H1 (cell line): ENCODE data around the gene ARMH3. TPM values are rescaled to one million over a fixed set of nuclear protein-coding genes. Genes with fewer than 3 reads are reported as not detected.

Experiments
- CTCF ChIA-PET: fragments of 300-600 bp; sonication (Branson Sonifier 250); formaldehyde crosslinking; loops from one replicate; lab custom pipeline; 2021; ENCODE audit not compliant: partially characterized antibody; lab: Charles Lee
- POLR2A ChIA-PET: fragments of 300-600 bp; sonication (Branson Sonifier 250); formaldehyde crosslinking; loops from one replicate; lab custom pipeline; 2021; ENCODE audit warnings: inconsistent platforms; ENCODE audit not compliant: partially characterized antibody; lab: Charles Lee
- DNase-seq, 2 experiments: peaks; one replicate each; pipeline versions ENCODE4 v3.0.0 to v3.0.0-alpha.2; 2010 to 2022; ENCODE audit warnings: low spot score in 2 of 2, low read depth in 1 of 2, mixed read lengths in 1 of 2
- FAIRE-seq: peaks from 2 replicates; lab custom pipeline; 2011; peaks lifted over from hg19 to GRCh38; lab: Jason Lieb, UNC
- H2AFZ ChIP-seq: 2 replicates; pipeline ENCODE4 v1.8.1; 2012; ENCODE audit warnings: low read length, inconsistent platforms
- H2AK5ac ChIP-seq: 2 replicates; pipeline ENCODE4 v1.6.1; 2013; ENCODE audit warnings: low read depth, low read length
- H2BK120ac ChIP-seq: replicated peaks from 2 replicates; pipeline ENCODE3; 2013; ENCODE audit warnings: low read depth, low read length, inconsistent platforms
- H2BK12ac ChIP-seq: 2 replicates; pipeline ENCODE4 v1.6.1; 2013; ENCODE audit warnings: low read depth, low read length
- H2BK15ac ChIP-seq: 2 replicates; pipeline ENCODE4 v1.6.1; 2013; ENCODE audit warnings: low read length
- H2BK20ac ChIP-seq: 2 replicates; pipeline ENCODE4 v1.6.1; 2013; ENCODE audit warnings: low read length
- H2BK5ac ChIP-seq: 2 replicates; pipeline ENCODE4 v1.6.1; 2013; ENCODE audit warnings: low read depth, low read length
- H3K14ac ChIP-seq: 2 replicates; pipeline ENCODE4 v1.6.1; 2013; ENCODE audit warnings: inconsistent platforms; ENCODE audit not compliant: insufficient read length
- H3K18ac ChIP-seq: 2 replicates; pipeline ENCODE4 v1.6.1; 2013; ENCODE audit warnings: low read length; ENCODE audit errors: extremely low read depth
- H3K23ac ChIP-seq: 2 replicates; pipeline ENCODE4 v1.6.1; 2013; ENCODE audit warnings: inconsistent platforms; ENCODE audit not compliant: insufficient read length
- H3K23me2 ChIP-seq: 2 replicates; pipeline ENCODE4 v1.6.1; 2013; ENCODE audit warnings: low read depth, low read length
- H3K27ac ChIP-seq: 2 replicates; pipeline ENCODE4 v1.6.1; 2011; ENCODE audit warnings: low read depth, low read length, inconsistent platforms
- H3K27me3 ChIP-seq, 4 experiments: replicated peaks in 1 of 4; 1 replicate in 1 of 4; 2 replicates in 3 of 4; pipeline versions ENCODE4 v1.6.1 to v1.8.1; 2011 to 2013; ENCODE audit warnings: low read length in 3 of 4, mild to moderate bottlenecking in 3 of 4, inconsistent platforms in 2 of 4, mixed read lengths in 2 of 4, moderate library complexity in 1 of 4; ENCODE audit not compliant: control insufficient read depth in 3 of 4, insufficient read depth in 3 of 4; ENCODE audit errors: extremely low read depth in 1 of 4
- H3K36me3 ChIP-seq, 4 experiments: 2 replicates each; pipeline versions ENCODE4 v1.6.1 to v1.8.1; 2011 to 2013; ENCODE audit warnings: mild to moderate bottlenecking in 4 of 4, low read length in 3 of 4, moderate library complexity in 2 of 4, control low read depth in 1 of 4, inconsistent platforms in 1 of 4; ENCODE audit not compliant: insufficient read depth in 4 of 4, control insufficient read depth in 2 of 4
- H3K4ac ChIP-seq: replicated peaks from 2 replicates; pipeline ENCODE3; 2013; ENCODE audit warnings: low read length, low read depth, mixed read lengths, inconsistent platforms; ENCODE audit not compliant: insufficient read length
- H3K4me1 ChIP-seq, 4 experiments: replicated peaks in 1 of 4; 1 replicate in 1 of 4; 2 replicates in 3 of 4; pipeline versions ENCODE4 v1.6.1 to v1.8.1; 2011 to 2013; ENCODE audit warnings: low read length in 3 of 4, inconsistent platforms in 2 of 4, mixed read lengths in 1 of 4; ENCODE audit not compliant: insufficient read depth in 4 of 4, control insufficient read depth in 3 of 4
- H3K4me2 ChIP-seq, 2 experiments: 2 replicates each; pipeline versions ENCODE4 v1.6.1 to v1.8.1; 2011 to 2013; ENCODE audit warnings: low read depth in 2 of 2, low read length in 2 of 2, control low read depth in 1 of 2, inconsistent platforms in 1 of 2, mild to moderate bottlenecking in 1 of 2; ENCODE audit not compliant: insufficient read depth in 1 of 2
- H3K4me3 ChIP-seq, 4 experiments: fragments of 200-600, 300-600 bp in 1 of 4; sonication (generic), shearing (Covaris generic), sonication (Bioruptor Twin) in 1 of 4; 2 replicates each; pipeline versions ENCODE4 v1.5.1 to v1.8.1; 2011 to 2016; ENCODE audit warnings: low read length in 4 of 4, low read depth in 3 of 4, control low read depth in 2 of 4, inconsistent platforms in 2 of 4, mild to moderate bottlenecking in 2 of 4, mixed read lengths in 1 of 4, moderate library complexity in 1 of 4; ENCODE audit not compliant: insufficient read depth in 2 of 4; ENCODE audit errors: extremely low read depth in 1 of 4
- H3K56ac ChIP-seq: replicated peaks from 2 replicates; pipeline ENCODE3; 2013; ENCODE audit warnings: low read depth, mild to moderate bottlenecking, mixed read lengths, low read length, inconsistent platforms; ENCODE audit not compliant: insufficient read length
- H3K79me1 ChIP-seq: 2 replicates; pipeline ENCODE4 v1.6.1; 2013; ENCODE audit warnings: low read depth, low read length, control low read depth
- H3K79me2 ChIP-seq, 2 experiments: 2 replicates each; pipeline versions ENCODE4 v1.6.1 to v1.8.1; 2012 to 2013; ENCODE audit warnings: low read length in 2 of 2, mild to moderate bottlenecking in 2 of 2, inconsistent platforms in 1 of 2; ENCODE audit not compliant: insufficient read depth in 2 of 2, control insufficient read depth in 1 of 2
- H3K9ac ChIP-seq, 4 experiments: replicated peaks in 1 of 4; 1 replicate in 1 of 4; 2 replicates in 3 of 4; pipeline versions ENCODE4 v1.6.1 to v1.8.1; 2011 to 2013; ENCODE audit warnings: low read depth in 3 of 4, low read length in 3 of 4, control low read depth in 2 of 4, mild to moderate bottlenecking in 2 of 4, moderate library complexity in 2 of 4, inconsistent platforms in 1 of 4; ENCODE audit errors: extremely low read depth in 1 of 4
- H3K9me3 ChIP-seq, 2 experiments: 2 replicates each; pipeline versions ENCODE4 v1.6.1 to v1.8.1; 2012 to 2013; ENCODE audit warnings: mild to moderate bottlenecking in 2 of 2, moderate library complexity in 2 of 2, control low read depth in 1 of 2, inconsistent platforms in 1 of 2, low read depth in 1 of 2, low read length in 1 of 2, mixed read lengths in 1 of 2; ENCODE audit not compliant: insufficient read depth in 2 of 2
- H4K20me1 ChIP-seq, 2 experiments: replicated peaks in 1 of 2; 2 replicates each; pipeline versions ENCODE3 to v1.8.1; 2011 to 2013; ENCODE audit warnings: inconsistent platforms in 2 of 2, low read length in 2 of 2, mild to moderate bottlenecking in 1 of 2; ENCODE audit not compliant: insufficient read depth in 2 of 2, control insufficient read depth in 1 of 2
- H4K5ac ChIP-seq: 2 replicates; pipeline ENCODE4 v1.6.1; 2013; ENCODE audit warnings: low read length, low read depth, mixed read lengths, inconsistent platforms; ENCODE audit not compliant: insufficient read length
- H4K8ac ChIP-seq: 2 replicates; pipeline ENCODE4 v1.8.0; 2013; ENCODE audit warnings: mild to moderate bottlenecking, moderate library complexity, low read length, inconsistent platforms; ENCODE audit not compliant: insufficient read depth; ENCODE audit errors: extremely low read depth
- H4K91ac ChIP-seq: replicated peaks from 2 replicates; pipeline ENCODE3; 2013; ENCODE audit warnings: low read length, mixed read lengths, inconsistent platforms; ENCODE audit not compliant: insufficient read length
- BRCA1 ChIP-seq: IDR thresholded peaks from 2 replicates; pipeline ENCODE4 v1.6.1; 2012; ENCODE audit warnings: low read depth, low read length, improper control_type of control experiment
- CREB1 ChIP-seq: IDR thresholded peaks from 2 replicates; pipeline ENCODE4 v1.6.1; 2012; ENCODE audit warnings: inconsistent platforms
- E2F6 ChIP-seq: IDR thresholded peaks from 2 replicates; pipeline ENCODE4 v1.6.1; 2012; ENCODE audit warnings: inconsistent platforms
- EGR1 ChIP-seq: IDR thresholded peaks from 2 replicates; pipeline ENCODE4 v1.6.1; 2011; ENCODE audit warnings: low read depth, low read length, borderline replicate concordance
- EP300 ChIP-seq, 2 experiments: IDR thresholded peaks; 1 replicate in 1 of 2; 2 replicates in 1 of 2; pipeline ENCODE4 v1.6.1; 2011 to 2012; ENCODE audit warnings: low read depth in 2 of 2, low read length in 2 of 2, mild to moderate bottlenecking in 2 of 2, borderline replicate concordance in 1 of 2, inconsistent platforms in 1 of 2, moderate library complexity in 1 of 2
- FOSL1 ChIP-seq: IDR thresholded peaks from 2 replicates; pipeline ENCODE4 v1.6.1; 2011; ENCODE audit warnings: mild to moderate bottlenecking, low read depth, low read length, moderate library complexity; ENCODE audit not compliant: insufficient read depth
- JUN ChIP-seq: IDR thresholded peaks from 2 replicates; pipeline ENCODE4 v1.6.1; 2011; ENCODE audit warnings: low read depth, mild to moderate bottlenecking, improper control_type of control experiment, low read length
- POLR2A ChIP-seq, 2 experiments: IDR thresholded peaks; 1 replicate in 1 of 2; 2 replicates in 1 of 2; pipeline ENCODE4 v1.6.1; 2011; ENCODE audit warnings: low read depth in 2 of 2, low read length in 2 of 2, mild to moderate bottlenecking in 2 of 2; ENCODE audit errors: control extremely low read depth in 1 of 2
- POLR2AphosphoS5 ChIP-seq: IDR thresholded peaks from 2 replicates; pipeline ENCODE4 v1.6.1; 2011; ENCODE audit warnings: low read depth, low read length
- RAD21 ChIP-seq, 2 experiments: IDR thresholded peaks in 1 of 2; conservative IDR thresholded peaks in 1 of 2; 2 replicates each; pipeline ENCODE4 v1.6.1; 2011; ENCODE audit warnings: low read depth in 2 of 2, low read length in 2 of 2, improper control_type of control experiment in 1 of 2, inconsistent platforms in 1 of 2, mild to moderate bottlenecking in 1 of 2, moderate library complexity in 1 of 2
- SRF ChIP-seq: IDR thresholded peaks from 2 replicates; pipeline ENCODE4 v1.6.1; 2011; ENCODE audit warnings: mild to moderate bottlenecking, low read depth, low read length, moderate library complexity
- SUZ12 ChIP-seq: fragments of 200-600 bp; sonication (generic); IDR thresholded peaks from 2 replicates; pipeline ENCODE4 v1.6.1; 2012; ENCODE audit warnings: mild to moderate bottlenecking, inconsistent platforms, low read length, moderate library complexity, mixed read lengths
- TAF1 ChIP-seq: IDR thresholded peaks from 2 replicates; pipeline ENCODE4 v1.6.1; 2011; ENCODE audit warnings: mild to moderate bottlenecking, low read depth, low read length
- TAF7 ChIP-seq: optimal IDR thresholded peaks from 2 replicates; pipeline ENCODE3; 2011; ENCODE audit warnings: low read depth, mild to moderate bottlenecking, inconsistent platforms, low read length, moderate library complexity, borderline replicate concordance
- YY1 ChIP-seq: IDR thresholded peaks from 2 replicates; pipeline ENCODE4 v1.6.1; 2011; ENCODE audit warnings: low read depth, mild to moderate bottlenecking, low read length
- WGBS, 2 experiments: shearing (Covaris generic) in 1 of 2; methylation state at CpG; one replicate each; pipeline versions ENCODE4 v1.1.6 to v1.1.7; 2013 to 2015; ENCODE audit warnings: low lambda C conversion rate in 2 of 2, mixed read lengths in 2 of 2, inconsistent platforms in 1 of 2, low coverage in 1 of 2, missing lambda C conversion rate in 1 of 2; ENCODE audit not compliant: insufficient replicate concordance in 2 of 2, insufficient coverage in 1 of 2, insufficient read length in 1 of 2; ENCODE audit errors: extremely low coverage in 1 of 2, missing lambda C conversion rate in 1 of 2; 5-methylcytosine and 5-hydroxymethylcytosine counted together
- polyA plus RNA-seq, 7 experiments: library from polyadenylated mRNA; depleted of rRNA in 3 of 7; stranded (reverse) in 5 of 7; unstranded in 2 of 7; fragments of >200 nt in 5 of 7; fragments of 200-250 nt in 2 of 7; gene quantifications; 1 replicate in 5 of 7; 2 replicates in 1 of 7; 4 replicates in 1 of 7; pipeline versions ENCODE4 v1.2.1 to v1.2.3, GENCODE V29; 2011 to 2013; ENCODE audit warnings: missing spikeins in 2 of 7, mixed read lengths in 2 of 7
- total RNA-seq: library from RNA; stranded (reverse); fragmentation: NEBNext Ultra II Directional; extraction: Animal tissue kit (Norgen Biotek cat#: 25700); gene quantifications from 2 replicates; pipeline ENCODE4 v1.2.1, GENCODE V29; 2021

The ARMH3 gene
- total and polyA plus RNA-seq, 2 of the 8 experiments (the other 6 are each of a cell fraction or from before 2014, with no cell fraction given) = 11.6 to 18.3 TPM

GRCh38 chr10:101993221-101993620 is 62.8 kb downstream of the ARMH3 start:
- ChIA-PET POLR2A (no interaction called here), CTCF (interaction anchor here (1.2 to 2.4 kb wide), 3 partner anchors 17 to 152 kb away, joined by 3 to 6 read pairs (median 3); no protein-coding TSS in a partner anchor)

More at GRCh38 chr10:101993221-101993620, 62.8 kb downstream of the ARMH3 start:
- Histone ChIP-seq H4K8ac (no peak overlapping the region), H3K9ac (no peak overlapping the region), H2BK5ac (no peak overlapping the region), H2AK5ac (no peak overlapping the region), H4K5ac (no peak overlapping the region), H2BK120ac (no peak overlapping the region), H2AFZ (no peak overlapping the region), H3K9me3 (no peaks in the 10 kb centered on the region), H3K27me3 (no peaks in the 10 kb centered on the region), H3K23ac (no peak overlapping the region), H3K4me3 (no peak overlapping the region), H4K91ac (no peak overlapping the region), H3K4ac (no peak overlapping the region), H3K79me1 (no peaks in the 10 kb centered on the region), H3K23me2 (no peaks in the 10 kb centered on the region), H3K4me2 (no peak overlapping the region), H4K20me1 (no peaks in the 10 kb centered on the region), H3K36me3 (peaks cover 0 to 23% (median 12%) of the 10 kb centered on the region in 4 experiments; a peak in 5 of 8 replicates), H2BK20ac (no peak overlapping the region), H3K14ac (no peak overlapping the region), H2BK15ac (no peak overlapping the region), H3K18ac (no peak overlapping the region), H3K4me1 (no peaks in the 10 kb centered on the region), H3K27ac (no peak overlapping the region), H3K79me2 (no peaks in the 10 kb centered on the region), H2BK12ac (no peak overlapping the region), H3K56ac (no peak overlapping the region)
- no peak for TF ChIP-seq EP300 (IDR thresholded peaks at IDR 0.05; ENCODE audit: borderline replicate concordance in 1 of 2, low read depth in 2 of 2, low read length in 2 of 2)
- no peak for TF ChIP-seq FOSL1
- TF ChIP-seq E2F6 = no peak
- TF ChIP-seq TAF1 = no peak
- TF ChIP-seq RAD21 (IDR thresholded peaks at IDR 0.05 in 1 of 2, conservative IDR thresholded peaks at IDR 0.05 in 1 of 2; ENCODE audit: low read depth in 2 of 2, low read length in 2 of 2) = no peak
- no peak for TF ChIP-seq POLR2AphosphoS5
- no peak for TF ChIP-seq JUN
- no peak for TF ChIP-seq YY1
- TF ChIP-seq SUZ12 = no peak
- TF ChIP-seq POLR2A (IDR thresholded peaks at IDR 0.05; ENCODE audit: control extremely low read depth in 1 of 2, low read depth in 2 of 2, low read length in 2 of 2) = no peak
- TF ChIP-seq TAF7 = no peak
- no peak for TF ChIP-seq CREB1
- no peak for TF ChIP-seq BRCA1
- no peak for TF ChIP-seq SRF
- no peak for TF ChIP-seq EGR1
- 94% methylated on average over 4 of the region's 4 CpGs; no CpG with 5 or more reads in 1 of the 2 experiments for WGBS, 2 experiments
- DNase-seq = no peak
- FAIRE-seq = no peak
